HepG2 (cell line): ENCODE measurements around the gene MFSD11. TPM values are rescaled to one million over a fixed set of nuclear protein-coding genes. Genes with fewer than 3 reads are reported as not detected.

Experiments
- DBP ChIP-seq: sonication (generic); formaldehyde crosslinking; IDR thresholded peaks from 2 replicates; pipeline ENCODE4 v1.4.0; 2020; ENCODE audit warnings: missing genetic modification reagents; ENCODE audit errors: not compliant biosample characterization
- ETS1 ChIP-seq: sonication (generic); formaldehyde crosslinking; IDR thresholded peaks from 2 replicates; pipeline ENCODE4 v1.4.0; 2020; ENCODE audit warnings: missing genetic modification reagents
- GPBP1L1 ChIP-seq: sonication (generic); formaldehyde crosslinking; IDR thresholded peaks from 2 replicates; pipeline ENCODE4 v1.5.0; 2020; ENCODE audit warnings: mild to moderate bottlenecking, missing genetic modification reagents
- HDAC2 ChIP-seq: sonication (generic); formaldehyde crosslinking; IDR thresholded peaks from 2 replicates; pipeline ENCODE4 v1.4.0; 2020; ENCODE audit warnings: missing genetic modification reagents
- KMT2B ChIP-seq: IDR thresholded peaks from 2 replicates; pipeline ENCODE4 v1.6.1; 2016; ENCODE audit warnings: missing genetic modification reagents, missing compliant biosample characterization
- MAF1 ChIP-seq: sonication (generic); formaldehyde crosslinking; IDR thresholded peaks from 2 replicates; pipeline ENCODE4 v1.5.0; 2020; ENCODE audit warnings: missing genetic modification reagents, borderline replicate concordance
- PAXIP1 ChIP-seq: sonication (generic); formaldehyde crosslinking; conservative IDR thresholded peaks from 2 replicates; pipeline ENCODE4 v1.4.0; 2020; ENCODE audit warnings: mild to moderate bottlenecking, missing genetic modification reagents, moderate library complexity
- SATB2 ChIP-seq: sonication (generic); formaldehyde crosslinking; IDR thresholded peaks from 2 replicates; pipeline ENCODE4 v1.5.0; 2020; ENCODE audit warnings: missing genetic modification reagents
- TBX2 ChIP-seq: sonication (generic); formaldehyde crosslinking; IDR thresholded peaks from 2 replicates; pipeline ENCODE4 v1.5.0; 2020; ENCODE audit warnings: missing genetic modification reagents, mild to moderate bottlenecking, borderline replicate concordance
- TMF1 ChIP-seq: sonication (generic); formaldehyde crosslinking; IDR thresholded peaks from 2 replicates; pipeline ENCODE4 v1.8.1; 2022; ENCODE audit warnings: low read depth, missing genetic modification reagents
- TRIM22 ChIP-seq: fragments of 450-650 bp; IDR thresholded peaks from 2 replicates; pipeline ENCODE4 v1.6.1; 2017
- ZNF329 ChIP-seq: sonication (generic); formaldehyde crosslinking; IDR thresholded peaks from 2 replicates; pipeline ENCODE4 v1.9.0; 2021; ENCODE audit warnings: low read depth, mild to moderate bottlenecking, missing genetic modification reagents
- ZNF800 ChIP-seq: sonication (generic); formaldehyde crosslinking; IDR thresholded peaks from 2 replicates; pipeline ENCODE4 v1.4.0; 2020; ENCODE audit warnings: missing genetic modification reagents
- ZSCAN29 ChIP-seq: sonication (generic); formaldehyde crosslinking; conservative IDR thresholded peaks from 2 replicates; pipeline ENCODE4 v1.4.0; 2020; ENCODE audit warnings: mild to moderate bottlenecking, missing genetic modification reagents
- polyA plus RNA-seq, 8 experiments: library from polyadenylated mRNA; depleted of rRNA in 3 of 8; stranded (reverse) in 7 of 8; unstranded in 1 of 8; fragments of >200 nt; fragmentation: Illumina TruSeq in 4 of 8; extraction: Trizol in 4 of 8; gene quantifications; 2 replicates each; pipeline versions ENCODE4 v1.2.1 to v1.2.3, GENCODE V29; 2011 to 2016; ENCODE audit warnings: low read depth in 4 of 8, missing spikeins in 1 of 8, mixed read lengths in 1 of 8; ENCODE audit not compliant: insufficient read depth in 1 of 8
- total RNA-seq, 5 experiments: library from RNA; depleted of rRNA; stranded (reverse); fragments of >200 nt; fragmentation: Illumina TruSeq; extraction: Trizol; gene quantifications; 2 replicates each; pipeline ENCODE4 v1.2.3, GENCODE V29; 2016; ENCODE audit warnings: low read depth in 1 of 5
- TF ChIP-seq, protein P1 (sequence below): fragments of 450-650 bp; IDR thresholded peaks from 2 replicates; pipeline ENCODE4 v1.6.1; 2016

Gene MFSD11
- total and polyA plus RNA-seq, 2 of the 13 experiments (the other 11 are each of a cell fraction or from before 2014, with no cell fraction given), result 26.1 to 36.3 TPM

DNA sequence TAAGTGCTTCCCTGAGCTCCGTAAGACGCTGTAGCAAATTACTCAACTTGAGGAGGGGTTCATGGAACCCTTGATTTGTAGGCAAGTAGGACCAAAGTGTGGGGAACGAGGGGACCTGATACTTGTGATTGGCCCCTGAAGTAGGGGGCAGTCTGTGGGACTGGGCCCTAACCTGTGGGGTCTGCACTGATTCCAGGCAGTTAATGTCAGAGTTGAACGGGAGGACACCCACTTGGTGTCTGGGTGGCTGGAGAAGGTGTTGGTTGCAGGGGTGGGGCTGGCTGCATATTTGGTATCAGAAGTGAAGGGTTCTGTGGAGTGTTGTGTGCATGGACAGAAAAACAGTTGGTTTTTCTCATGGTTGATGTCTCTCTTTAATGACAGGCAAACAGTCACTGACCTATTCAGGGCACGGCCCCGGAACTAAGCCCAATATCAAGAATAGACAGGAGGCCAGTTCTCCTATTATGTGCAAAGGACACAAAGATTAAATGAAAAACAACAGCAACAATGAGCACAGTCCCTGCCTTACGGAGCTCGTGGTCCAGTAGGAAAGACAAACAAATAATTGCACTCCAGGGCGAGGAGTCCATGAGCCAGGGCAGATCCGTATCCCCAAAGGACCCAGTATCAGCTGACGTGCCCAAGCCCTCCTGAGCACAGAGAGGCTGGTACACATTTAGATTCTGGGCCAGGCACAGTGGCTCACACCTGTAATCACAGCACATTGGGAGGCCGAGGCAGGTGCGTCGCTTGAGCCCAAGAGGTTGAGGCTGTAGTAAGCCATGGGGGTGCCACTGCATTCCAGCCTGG is 46.3 kb upstream of the MFSD11 start (continued):
- TF ChIP-seq ETS1 (CRISPR knock-in tag) (no peak), GPBP1L1 (no peak), TMF1 (no peak), SATB2 (CRISPR knock-in tag) (0 out of 2 replicates have a peak, but pooled peaks have one; percentile 48), MAF1 (CRISPR knock-in tag) (no peak), PAXIP1 (CRISPR knock-in tag) (peak; percentile 95), ZSCAN29 (CRISPR knock-in tag) (peak; percentile 81), DBP (CRISPR knock-in tag) (no peak), ZNF329 (CRISPR knock-in tag) (no peak), TRIM22 (no peak), KMT2B (CRISPR knock-in tag) (no peak), ZNF800 (0 out of 2 replicates have a peak, but pooled peaks have one; percentile 46), TBX2 (CRISPR knock-in tag) (peak; percentile 96; the same call in 1 of the 2 replicates), HDAC2 (peak; percentile 85)
- TF ChIP-seq, protein P1, sequence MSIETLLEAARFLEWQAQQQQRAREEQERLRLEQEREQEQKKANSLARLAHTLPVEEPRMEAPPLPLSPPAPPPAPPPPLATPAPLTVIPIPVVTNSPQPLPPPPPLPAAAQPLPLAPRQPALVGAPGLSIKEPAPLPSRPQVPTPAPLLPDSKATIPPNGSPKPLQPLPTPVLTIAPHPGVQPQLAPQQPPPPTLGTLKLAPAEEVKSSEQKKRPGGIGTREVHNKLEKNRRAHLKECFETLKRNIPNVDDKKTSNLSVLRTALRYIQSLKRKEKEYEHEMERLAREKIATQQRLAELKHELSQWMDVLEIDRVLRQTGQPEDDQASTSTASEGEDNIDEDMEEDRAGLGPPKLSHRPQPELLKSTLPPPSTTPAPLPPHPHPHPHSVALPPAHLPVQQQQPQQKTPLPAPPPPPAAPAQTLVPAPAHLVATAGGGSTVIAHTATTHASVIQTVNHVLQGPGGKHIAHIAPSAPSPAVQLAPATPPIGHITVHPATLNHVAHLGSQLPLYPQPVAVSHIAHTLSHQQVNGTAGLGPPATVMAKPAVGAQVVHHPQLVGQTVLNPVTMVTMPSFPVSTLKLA, result peak; percentile 79
